Naive thymus-derived CD4-positive, alpha-beta T cell (primary cell): Measurements from ENCODE around the gene CNTN5. TPM values are rescaled to one million over a fixed set of nuclear protein-coding genes. Genes with fewer than 3 reads are reported as not detected.

ENCODE experiments used
- ATAC-seq: fragments of 150-1000 bp; cut with Tn5 transposase; 2 replicates; pipeline ENCODE4 v1.10.0; 2021; ENCODE audit warnings: mild to moderate bottlenecking, moderate library complexity
- CTCF ChIA-PET: fragments of 350-600 bp; sonication (Branson Sonifier 250); formaldehyde crosslinking; loops from one replicate; lab custom pipeline; 2021; ENCODE audit warnings: antibody characterized with exemption; lab: Charles Lee
- POLR2A ChIA-PET: fragments of 350-600 bp; sonication (Branson Sonifier 250); formaldehyde crosslinking; loops from one replicate; lab custom pipeline; 2021; ENCODE audit warnings: antibody characterized with exemption, inconsistent platforms; lab: Charles Lee
- DNase-seq, 9 donors: peaks; one replicate each; pipeline versions ENCODE4 v3.0.0 to v3.0.0-alpha.2; 2020 to 2022; ENCODE audit warnings: mixed read lengths in 1 of 9
- H3K27ac ChIP-seq: one replicate; pipeline ENCODE4 v1.7.0; 2013; ENCODE audit warnings: mild to moderate bottlenecking, low read depth, low read length, moderate library complexity
- H3K27me3 ChIP-seq, 2 donors: one replicate each; pipeline ENCODE4 v1.7.0; 2013; ENCODE audit warnings: low read length in 2 of 2, mild to moderate bottlenecking in 2 of 2, moderate library complexity in 2 of 2; ENCODE audit not compliant: control insufficient read depth in 2 of 2, insufficient read depth in 2 of 2
- H3K36me3 ChIP-seq, 3 experiments: 1 replicate in 2 of 3; 2 replicates in 1 of 3; pipeline ENCODE4 v1.7.0; 2013; ENCODE audit warnings: low read length in 3 of 3, mild to moderate bottlenecking in 3 of 3, moderate library complexity in 1 of 3; ENCODE audit not compliant: insufficient read depth in 3 of 3, control insufficient read depth in 2 of 3
- H3K4me1 ChIP-seq, 2 donors: one replicate each; pipeline ENCODE4 v1.7.0; 2013; ENCODE audit warnings: low read length in 2 of 2, mild to moderate bottlenecking in 2 of 2, moderate library complexity in 1 of 2; ENCODE audit not compliant: control insufficient read depth in 2 of 2, insufficient read depth in 2 of 2
- H3K4me3 ChIP-seq: 2 replicates; pipeline ENCODE4 v1.7.0; 2013; ENCODE audit warnings: mild to moderate bottlenecking, low read length
- H3K9me3 ChIP-seq, 3 experiments: 1 replicate in 2 of 3; 2 replicates in 1 of 3; pipeline ENCODE4 v1.7.0; 2013; ENCODE audit warnings: low read length in 3 of 3; ENCODE audit not compliant: control insufficient read depth in 2 of 3
- H3K27ac Mint-ChIP-seq, 9 donors: one replicate each; pipeline ENCODE4 v1.8.0; 2020 to 2022; ENCODE audit warnings: mixed read lengths in 9 of 9, mild to moderate bottlenecking in 8 of 9, moderate library complexity in 5 of 9, inconsistent platforms in 2 of 9
- H3K27me3 Mint-ChIP-seq, 5 donors: one replicate each; pipeline ENCODE4 v1.8.0; 2021 to 2022; ENCODE audit warnings: mixed read lengths in 5 of 5, mild to moderate bottlenecking in 1 of 5
- H3K36me3 Mint-ChIP-seq, 5 donors: one replicate each; pipeline ENCODE4 v1.8.0; 2020 to 2022; ENCODE audit warnings: mixed read lengths in 5 of 5, mild to moderate bottlenecking in 3 of 5, inconsistent platforms in 1 of 5
- H3K4me1 Mint-ChIP-seq, 7 donors: one replicate each; pipeline ENCODE4 v1.8.0; 2020 to 2022; ENCODE audit warnings: mixed read lengths in 7 of 7, mild to moderate bottlenecking in 3 of 7, inconsistent platforms in 1 of 7
- H3K4me3 Mint-ChIP-seq, 10 donors: one replicate each; pipeline ENCODE4 v1.8.0; 2020 to 2022; ENCODE audit warnings: mild to moderate bottlenecking in 10 of 10, mixed read lengths in 10 of 10, moderate library complexity in 6 of 10, inconsistent platforms in 2 of 10
- H3K9me3 Mint-ChIP-seq, 11 donors: one replicate each; pipeline ENCODE4 v1.8.0; 2020 to 2022; ENCODE audit warnings: mixed read lengths in 11 of 11, mild to moderate bottlenecking in 4 of 11, inconsistent platforms in 1 of 11, moderate library complexity in 1 of 11
- intact Hi-C, 2 donors: fragments of 100-400 bp; cut with micrococcal nuclease; formaldehyde crosslinking; loops; one replicate each; pipeline ENCODE4 v1.15.1; 2023
- polyA plus RNA-seq, 2 donors: library from polyadenylated mRNA; unstranded; fragments of 300-500 nt; fragmentation: Illumina TruSeq; gene quantifications; one replicate each; pipeline ENCODE4 v1.2.3, GENCODE V29; 2021
- total RNA-seq, 6 experiments: library from RNA in 5 of 6; stranded (reverse) in 5 of 6; gene quantifications; 1 replicate in 5 of 6; 2 replicates in 1 of 6; pipeline ENCODE4 v1.2.3 and lab custom pipeline; 2021 to 2026

The CNTN5 gene
- total and polyA plus RNA-seq, 7 experiments from 2014 or later, result not detected

DNA sequence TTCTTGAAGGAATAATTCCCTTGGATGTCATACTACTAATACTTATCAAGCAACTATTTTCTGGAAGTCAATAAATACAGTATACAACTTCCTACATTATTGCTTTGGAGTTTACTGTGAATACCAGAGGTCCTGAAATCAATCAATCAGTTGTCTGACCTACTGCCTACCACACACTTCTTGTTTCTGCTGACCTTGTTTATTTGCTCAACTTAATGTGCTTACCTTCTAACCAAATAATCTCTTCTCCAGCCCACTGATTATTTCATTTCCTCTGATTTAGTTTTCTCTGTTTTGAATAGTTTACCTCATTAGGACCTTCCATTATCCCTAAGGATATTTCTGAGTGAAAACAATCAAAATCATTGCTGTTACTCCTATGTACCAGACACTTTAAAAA lies 1142.7 kb downstream of the CNTN5 start:
- DNase-seq (no peak), ATAC-seq (no peak)
- Mint-ChIP-seq H3K27ac (no peak overlapping the region), H3K36me3 (no peaks in the 10 kb centered on the region), H3K4me3 (no peak overlapping the region), H3K9me3 (peaks cover 0 to 14% (median 4%) of the 10 kb centered on the region in 11 donors), H3K27me3 (no peaks in the 10 kb centered on the region), H3K4me1 (no peaks in the 10 kb centered on the region)
- H3K4me1 ChIP-seq, result no peaks in the 10 kb centered on the region
- H3K36me3 ChIP-seq, result no peaks in the 10 kb centered on the region
- no peaks in the 10 kb centered on the region for H3K27me3 ChIP-seq
- POLR2A ChIA-PET, result no interaction called here
- H3K4me3 ChIP-seq, result no peak overlapping the region
- intact Hi-C loops, result no loop called here
- CTCF ChIA-PET, result no interaction called here
- no peaks in the 10 kb centered on the region for H3K9me3 ChIP-seq
- H3K27ac ChIP-seq, result no peak overlapping the region

DNA sequence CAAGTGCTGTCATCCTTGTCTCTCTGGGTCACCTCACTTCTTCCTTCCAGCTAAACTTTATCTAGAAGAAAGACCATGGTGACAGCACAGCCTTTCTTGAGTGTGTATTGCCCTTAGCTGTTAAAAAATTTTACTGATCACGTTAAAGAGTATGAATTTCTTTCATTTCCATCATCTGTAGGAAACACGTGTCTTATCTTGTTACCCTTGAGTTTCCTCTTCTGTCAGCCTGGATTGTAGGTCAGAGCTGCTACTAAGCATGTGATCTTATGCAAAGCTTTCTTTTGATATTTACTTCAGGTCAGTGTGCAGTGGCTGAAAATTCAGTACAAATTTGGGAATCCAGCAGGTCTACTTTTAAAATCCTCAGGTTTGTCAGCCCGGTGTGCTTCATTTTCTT lies 1154.1 kb downstream of the CNTN5 start:
- Histone ChIP-seq H3K4me1 (no peaks in the 10 kb centered on the region), H3K36me3 (no peaks in the 10 kb centered on the region), H3K9me3 (no peaks in the 10 kb centered on the region), H3K27ac (no peak overlapping the region), H3K27me3 (no peaks in the 10 kb centered on the region), H3K4me3 (no peak overlapping the region)
- H3K9me3 Mint-ChIP-seq, result peaks cover 0 to 33% (median 7%) of the 10 kb centered on the region in 11 donors
- DNase-seq (no peak), ATAC-seq (no peak)
- no peaks in the 10 kb centered on the region for H3K4me1 Mint-ChIP-seq
- no peaks in the 10 kb centered on the region for H3K36me3 Mint-ChIP-seq
- intact Hi-C loops, result loop anchor here in 1 of 2 donors (10.0 kb wide), 1 partner anchor 60 kb away; no protein-coding TSS in a partner anchor
- H3K27ac Mint-ChIP-seq, result no peak overlapping the region
- H3K27me3 Mint-ChIP-seq, result no peaks in the 10 kb centered on the region
- ChIA-PET POLR2A (no interaction called here), CTCF (no interaction called here)
- H3K4me3 Mint-ChIP-seq, result no peak overlapping the region

DNA sequence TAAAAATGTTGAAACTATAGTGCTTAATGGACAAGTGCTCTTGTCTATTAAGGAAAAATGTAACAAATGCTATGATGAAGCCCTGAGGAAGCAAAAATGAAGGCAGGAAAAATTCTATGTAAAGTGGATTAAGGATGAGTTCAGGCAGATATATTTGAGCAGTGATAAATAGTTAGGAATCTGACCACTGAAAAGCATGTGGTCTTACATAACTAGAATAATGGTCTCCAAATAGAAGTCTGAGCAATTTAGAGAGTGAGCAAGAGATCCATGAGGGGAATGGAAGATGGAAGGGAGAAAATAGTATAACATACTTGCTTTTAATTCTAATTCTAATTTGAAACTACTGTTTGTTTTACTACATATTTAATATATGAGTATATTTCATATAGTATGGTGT lies 1155.7 kb downstream of the CNTN5 start:
- Histone ChIP-seq H3K36me3 (no peaks in the 10 kb centered on the region), H3K4me3 (no peak overlapping the region), H3K27me3 (no peaks in the 10 kb centered on the region), H3K27ac (no peak overlapping the region), H3K9me3 (no peaks in the 10 kb centered on the region), H3K4me1 (no peaks in the 10 kb centered on the region)
- no peak overlapping the region for H3K4me3 Mint-ChIP-seq
- POLR2A ChIA-PET, result no interaction called here
- no peaks in the 10 kb centered on the region for H3K27me3 Mint-ChIP-seq
- no peaks in the 10 kb centered on the region for H3K4me1 Mint-ChIP-seq
- intact Hi-C loops, result loop anchor here in 1 of 2 donors (10.0 kb wide), 1 partner anchor 62 kb away; no protein-coding TSS in a partner anchor
- no peaks in the 10 kb centered on the region for H3K36me3 Mint-ChIP-seq
- DNase-seq, result no peak
- H3K9me3 Mint-ChIP-seq, result peaks cover 0 to 31% (median 7%) of the 10 kb centered on the region in 11 donors
- CTCF ChIA-PET, result no interaction called here
- H3K27ac Mint-ChIP-seq, result no peak overlapping the region
- ATAC-seq, result no peak

DNA sequence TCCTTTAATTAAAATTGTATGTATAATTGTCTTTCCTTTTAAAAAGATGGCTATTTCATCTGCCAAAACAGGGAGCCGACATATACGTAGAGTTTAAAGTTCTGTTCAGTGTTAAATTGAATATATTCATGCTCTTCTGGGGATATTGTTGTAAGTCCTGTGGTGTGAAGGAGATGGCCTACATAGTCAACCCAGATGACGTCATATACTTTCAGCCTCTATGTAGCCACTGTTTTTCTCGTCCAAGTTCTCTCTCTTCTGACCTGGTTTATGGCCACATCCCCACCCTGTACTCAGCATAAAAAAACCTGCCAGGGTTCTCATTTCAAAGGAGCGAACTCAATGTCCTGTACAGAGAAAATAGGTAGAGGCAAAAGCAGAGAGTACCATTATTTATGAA lies 1156.9 kb downstream of the CNTN5 start:
- no peaks in the 10 kb centered on the region for H3K9me3 ChIP-seq
- no peak for ATAC-seq
- no peaks in the 10 kb centered on the region for H3K27me3 Mint-ChIP-seq
- H3K9me3 Mint-ChIP-seq, result peaks cover 0 to 31% (median 8%) of the 10 kb centered on the region in 11 donors
- POLR2A ChIA-PET, result no interaction called here
- intact Hi-C loops, result loop anchor here in 1 of 2 donors (10.0 kb wide), 1 partner anchor 63 kb away; no protein-coding TSS in a partner anchor
- H3K36me3 ChIP-seq, result no peaks in the 10 kb centered on the region
- no peaks in the 10 kb centered on the region for H3K27me3 ChIP-seq
- H3K36me3 Mint-ChIP-seq, result no peaks in the 10 kb centered on the region
- no peaks in the 10 kb centered on the region for H3K4me1 Mint-ChIP-seq
- no peak overlapping the region for H3K27ac ChIP-seq
- CTCF ChIA-PET, result no interaction called here
- no peak for DNase-seq
- no peak overlapping the region for H3K27ac Mint-ChIP-seq
- no peak overlapping the region for H3K4me3 Mint-ChIP-seq
- H3K4me3 ChIP-seq, result no peak overlapping the region
- no peaks in the 10 kb centered on the region for H3K4me1 ChIP-seq

DNA sequence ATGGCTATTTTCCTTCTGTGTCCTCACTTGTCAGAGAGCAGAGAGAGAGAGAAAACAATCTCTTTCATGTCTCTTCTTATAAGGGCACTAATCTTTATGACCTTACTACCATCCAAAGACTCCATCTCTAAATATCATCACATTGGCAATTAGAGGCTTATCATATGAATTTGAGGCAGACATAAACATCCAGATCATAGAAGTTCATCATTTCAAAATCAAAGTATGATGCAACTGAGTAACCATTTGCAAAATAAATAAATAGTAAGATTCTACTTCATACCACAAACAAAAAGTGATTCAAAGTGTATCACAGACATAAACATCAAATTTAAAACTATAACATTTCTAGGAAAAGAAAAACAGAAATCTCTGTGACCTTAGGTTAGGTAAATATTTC lies 1161.6 kb downstream of the CNTN5 start:
- no peak overlapping the region for H3K27ac ChIP-seq
- DNase-seq (no peak), ATAC-seq (no peak)
- no peaks in the 10 kb centered on the region for H3K27me3 ChIP-seq
- H3K4me3 ChIP-seq, result no peak overlapping the region
- ChIA-PET CTCF (no interaction called here), POLR2A (no interaction called here)
- no peak overlapping the region for H3K4me3 Mint-ChIP-seq
- peaks cover 0 to 3% (median 0%) of the 10 kb centered on the region in 3 experiments for H3K9me3 ChIP-seq
- H3K9me3 Mint-ChIP-seq, result peaks cover 3 to 19% (median 10%) of the 10 kb centered on the region in 11 donors
- no peaks in the 10 kb centered on the region for H3K4me1 ChIP-seq
- no peak overlapping the region for H3K27ac Mint-ChIP-seq
- H3K4me1 Mint-ChIP-seq, result no peaks in the 10 kb centered on the region
- H3K27me3 Mint-ChIP-seq, result no peaks in the 10 kb centered on the region
- peaks cover 0 to 6% (median 0%) of the 10 kb centered on the region in 5 donors for H3K36me3 Mint-ChIP-seq
- no peaks in the 10 kb centered on the region for H3K36me3 ChIP-seq
- intact Hi-C loops, result no loop called here

DNA sequence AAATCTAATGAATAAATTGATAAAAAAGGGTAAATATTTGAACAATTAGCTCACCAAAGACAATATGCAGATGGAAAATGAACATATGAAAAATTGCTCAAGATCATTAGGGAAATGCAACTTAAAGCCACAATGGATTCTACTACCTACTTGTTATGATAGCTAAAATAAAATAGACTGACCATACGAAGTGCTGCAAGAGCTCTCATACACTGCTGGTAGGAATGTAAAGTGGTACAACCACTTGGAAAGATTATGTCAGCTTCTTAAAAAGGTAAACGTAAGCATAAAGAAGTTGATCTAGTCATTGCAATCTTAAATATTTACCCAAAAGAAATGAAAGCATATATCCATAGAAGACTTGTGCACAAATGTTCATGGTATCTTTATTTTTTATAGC lies 1162.2 kb downstream of the CNTN5 start:
- Histone ChIP-seq H3K4me1 (no peaks in the 10 kb centered on the region), H3K9me3 (peaks cover 0 to 3% (median 0%) of the 10 kb centered on the region in 3 experiments), H3K27ac (no peak overlapping the region), H3K36me3 (no peaks in the 10 kb centered on the region), H3K4me3 (no peak overlapping the region), H3K27me3 (no peaks in the 10 kb centered on the region)
- H3K9me3 Mint-ChIP-seq, result peaks cover 3 to 18% (median 10%) of the 10 kb centered on the region in 11 donors
- CTCF ChIA-PET, result no interaction called here
- no peak overlapping the region for H3K27ac Mint-ChIP-seq
- peaks cover 0 to 6% (median 0%) of the 10 kb centered on the region in 5 donors for H3K36me3 Mint-ChIP-seq
- no peaks in the 10 kb centered on the region for H3K27me3 Mint-ChIP-seq
- H3K4me1 Mint-ChIP-seq, result no peaks in the 10 kb centered on the region
- intact Hi-C loops, result no loop called here
- ATAC-seq (no peak), DNase-seq (no peak)
- POLR2A ChIA-PET, result interaction anchor here (0.7 kb wide), 1 partner anchor 9 kb away, joined by 4 read pairs; no protein-coding TSS in a partner anchor
- no peak overlapping the region for H3K4me3 Mint-ChIP-seq

DNA sequence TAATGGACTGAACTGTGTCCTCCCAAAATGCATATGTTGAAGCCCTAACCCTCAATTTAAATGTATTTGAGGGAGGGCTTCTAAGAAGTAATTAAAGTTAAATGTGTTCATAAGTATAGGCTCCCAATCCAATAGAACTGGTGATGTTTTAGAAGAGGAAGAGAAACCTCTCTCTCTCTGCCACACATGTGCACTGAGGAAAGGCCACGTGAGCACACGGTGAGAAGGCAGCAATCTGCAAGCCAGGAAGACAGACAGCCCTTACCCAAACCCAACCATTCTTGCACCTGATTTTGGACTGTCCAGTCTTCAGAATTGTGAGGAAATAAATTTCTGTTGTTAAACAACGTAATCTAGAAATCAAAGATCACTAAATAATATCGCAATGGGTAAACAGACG lies 1164.8 kb downstream of the CNTN5 start:
- H3K36me3 ChIP-seq, result no peaks in the 10 kb centered on the region
- Mint-ChIP-seq H3K27ac (no peak overlapping the region), H3K36me3 (peaks cover 0 to 6% (median 0%) of the 10 kb centered on the region in 5 donors), H3K4me3 (no peak overlapping the region), H3K4me1 (no peaks in the 10 kb centered on the region), H3K27me3 (no peaks in the 10 kb centered on the region), H3K9me3 (peaks cover 5 to 19% (median 10%) of the 10 kb centered on the region in 11 donors)
- ChIA-PET POLR2A (no interaction called here), CTCF (no interaction called here)
- H3K27me3 ChIP-seq, result no peaks in the 10 kb centered on the region
- no peak for ATAC-seq
- DNase-seq, result no peak
- no peaks in the 10 kb centered on the region for H3K4me1 ChIP-seq
- H3K4me3 ChIP-seq, result no peak overlapping the region
- peaks cover 0 to 3% (median 0%) of the 10 kb centered on the region in 3 experiments for H3K9me3 ChIP-seq
- intact Hi-C loops, result no loop called here
- H3K27ac ChIP-seq, result no peak overlapping the region
